DMS53 treated with DMSO at 0.1 percent for 48 hours (cell line): Measurements from ENCODE around the gene C3orf18.

Source experiments
- DNase-seq: peaks from one replicate; lab custom pipeline; 2025; ENCODE audit not compliant: unreplicated experiment; lab: John Stamatoyannopoulos, UW

C3orf18 gene

GRCh38 chr3:50581459-50581842, 13.9 kb upstream of the C3orf18 start:
- no peak for DNase-seq

DNA sequence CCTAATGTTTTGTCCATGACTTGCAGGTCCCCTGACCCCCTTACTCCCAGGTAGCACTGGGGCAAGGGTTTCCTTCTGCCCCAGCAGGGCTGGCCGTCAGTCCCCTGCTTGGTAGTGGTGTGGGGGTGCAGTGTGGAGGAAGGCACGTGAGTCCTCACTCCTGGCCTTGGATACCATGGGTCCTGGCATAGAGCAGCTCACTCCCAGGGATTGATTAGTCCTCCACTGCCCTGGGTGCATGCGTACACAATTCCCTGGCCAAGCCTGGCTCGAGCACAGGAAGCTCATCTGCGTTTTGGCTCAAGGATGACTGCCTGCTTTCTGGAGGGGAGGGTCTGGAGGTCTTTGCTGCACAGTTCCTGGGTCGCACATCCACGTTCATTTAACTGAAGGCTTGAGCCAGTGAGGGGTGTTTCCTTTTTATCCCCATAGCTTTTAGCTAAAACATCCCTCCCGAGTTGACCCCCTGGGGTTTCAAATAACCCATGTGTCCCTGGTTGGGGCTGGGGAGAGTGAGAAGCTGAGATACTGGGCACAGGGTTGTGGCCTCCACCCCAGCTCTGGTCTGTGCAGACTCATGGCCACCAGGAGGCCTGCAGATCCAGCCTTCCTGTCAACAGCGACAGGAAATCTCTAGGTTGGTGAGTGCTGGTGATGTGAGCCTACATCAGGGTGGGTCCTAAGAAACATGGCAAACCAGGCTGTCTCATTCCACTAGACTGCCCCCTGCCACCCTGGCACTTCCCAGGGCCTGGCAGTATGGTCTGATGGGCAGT, 13.3 kb upstream of the C3orf18 start:
- DNase-seq, result no peak

GRCh38 chr3:50577348-50577747, 9.8 kb upstream of the C3orf18 start:
- DNase-seq, result no peak

- no peak for DNase-seq
Observed at GRCh38 chr3:50575372-50575771, 7.8 kb upstream of the C3orf18 start.

- no peak for DNase-seq
Observed at GRCh38 chr3:50574444-50574831, 6.9 kb upstream of the C3orf18 start.

- no peak for DNase-seq
Observed at GRCh38 chr3:50573566-50574443, 6.3 kb upstream of the C3orf18 start.

GRCh38 chr3:50572801-50573371, 5.3 kb upstream of the C3orf18 start:
- DNase-seq, result no peak

DNA sequence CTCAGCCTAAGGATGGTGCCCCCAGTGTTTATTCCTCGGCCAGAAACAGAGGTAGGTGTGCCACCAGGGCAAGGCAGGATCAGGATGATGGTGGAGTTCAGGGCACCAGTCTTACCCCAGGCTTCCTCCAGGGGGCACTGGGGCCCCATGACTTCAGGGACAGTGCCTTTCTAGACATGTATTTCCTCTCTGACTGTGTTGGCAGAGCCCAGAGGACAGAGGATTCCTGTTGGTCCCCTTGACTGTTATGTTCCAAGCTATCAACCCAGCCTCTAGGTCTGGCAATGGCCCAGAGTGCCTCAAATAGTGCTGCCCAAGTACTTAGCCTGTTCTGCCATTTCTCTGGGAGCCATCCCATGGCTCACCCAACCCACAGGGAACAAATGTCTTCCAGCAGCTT, 4.6 kb upstream of the C3orf18 start:
- no peak for DNase-seq

DNA sequence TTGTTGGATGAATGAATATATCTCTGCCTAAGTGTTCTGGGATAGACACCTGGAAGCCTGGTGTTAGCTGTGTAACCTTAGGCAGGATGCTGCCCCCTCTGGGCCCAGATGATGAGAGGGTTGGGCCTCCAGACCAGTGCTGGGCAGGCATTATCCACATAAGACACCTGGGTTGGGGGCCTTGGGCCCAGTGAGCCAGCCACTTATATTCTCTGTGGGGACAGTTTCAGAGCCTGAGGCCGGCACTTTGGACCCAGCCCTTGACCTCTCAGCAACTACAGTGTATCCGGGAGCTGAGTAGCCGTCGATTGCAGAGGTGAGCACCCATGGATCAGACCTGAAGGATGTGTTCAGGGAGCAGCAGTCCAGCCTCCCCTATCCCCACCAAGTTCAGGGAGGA, 3.9 kb upstream of the C3orf18 start:
- DNase-seq, result no peak

DNA sequence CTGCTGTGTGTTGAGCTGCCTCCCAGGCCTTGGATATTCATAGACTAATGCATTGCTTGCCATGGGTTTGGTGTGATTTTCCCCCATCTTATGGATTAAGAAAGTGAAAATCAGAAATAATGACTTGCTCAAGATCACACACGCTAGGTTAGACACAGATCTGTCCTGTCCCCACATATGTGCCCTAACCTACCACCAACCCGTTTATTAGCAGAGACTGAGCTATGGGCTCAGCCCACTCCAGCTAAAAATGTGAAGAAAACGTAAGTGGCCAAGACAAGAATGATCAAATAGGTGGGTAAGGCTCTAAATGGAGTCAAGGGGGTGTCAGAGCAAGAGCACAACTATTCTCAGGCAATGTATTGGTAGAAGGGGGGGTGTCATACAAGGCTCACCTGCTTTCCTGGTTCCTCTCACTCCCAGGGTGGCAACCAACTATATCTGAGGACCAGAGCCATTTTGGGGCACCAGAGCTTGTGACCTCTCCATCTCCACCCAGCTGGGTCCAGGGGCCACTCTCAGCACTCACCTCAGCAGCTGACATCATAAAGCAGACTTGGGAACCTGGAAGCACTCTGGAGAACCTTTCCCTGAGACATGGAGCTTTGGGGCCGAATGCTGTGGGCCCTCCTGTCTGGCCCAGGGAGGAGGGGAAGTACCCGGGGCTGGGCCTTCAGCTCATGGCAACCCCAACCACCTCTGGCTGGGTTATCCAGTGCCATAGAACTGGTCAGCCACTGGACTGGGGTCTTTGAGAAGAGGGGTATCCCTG, 3.1 kb upstream of the C3orf18 start:
- DNase-seq, result no peak

GRCh38 chr3:50568947-50569749, 1.6 kb upstream of the C3orf18 start, which contains the start of gene HEMK1:
HEMK1 (plus strand) TSS chr3:50569522; CDS start chr3:50571105, 1,583 bp downstream.
- DNase-seq, result peak; percentile 52

DNA sequence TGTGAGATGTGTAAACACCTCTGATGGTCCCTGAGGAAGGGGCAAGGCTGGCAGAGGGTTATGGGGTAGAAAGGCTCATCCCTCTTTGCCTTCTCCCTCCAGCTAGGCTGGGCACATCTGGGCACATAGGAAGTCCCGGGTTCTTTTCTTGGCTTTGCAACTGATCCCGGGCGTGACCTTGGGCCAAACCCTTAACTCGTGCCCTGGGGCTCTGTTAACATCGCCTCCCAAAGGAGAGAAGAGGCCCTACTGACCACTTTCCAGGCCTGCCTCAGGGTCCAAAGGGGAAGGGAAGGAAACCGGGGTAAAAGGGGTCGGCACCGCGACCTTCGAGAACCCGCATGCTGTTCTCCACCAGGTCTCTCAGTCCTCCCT, 549 bp downstream of the C3orf18 start:
- no peak for DNase-seq

GRCh38 chr3:50564321-50564720, 3.2 kb downstream of the C3orf18 start:
- DNase-seq, result no peak

DNA sequence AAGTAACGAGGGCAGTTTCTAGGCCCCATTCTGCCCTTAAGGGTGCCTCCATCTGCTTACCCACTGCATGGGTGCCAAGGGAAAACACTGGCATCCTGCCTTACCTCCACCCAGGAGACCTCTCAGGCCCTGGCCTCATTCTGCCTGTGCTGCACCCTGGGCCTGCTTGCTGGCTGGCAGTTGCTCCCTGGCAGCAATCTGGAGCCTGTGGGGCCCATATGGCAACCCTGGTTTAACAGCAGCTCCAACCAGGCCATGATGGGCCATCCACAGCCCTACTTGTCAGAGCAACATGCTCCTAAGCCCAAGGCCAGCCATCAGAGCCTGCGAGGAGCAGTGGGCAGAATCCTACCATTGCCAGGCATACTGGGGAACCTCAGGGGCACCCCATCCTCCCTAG, 3.7 kb downstream of the C3orf18 start:
- no peak for DNase-seq

DNA sequence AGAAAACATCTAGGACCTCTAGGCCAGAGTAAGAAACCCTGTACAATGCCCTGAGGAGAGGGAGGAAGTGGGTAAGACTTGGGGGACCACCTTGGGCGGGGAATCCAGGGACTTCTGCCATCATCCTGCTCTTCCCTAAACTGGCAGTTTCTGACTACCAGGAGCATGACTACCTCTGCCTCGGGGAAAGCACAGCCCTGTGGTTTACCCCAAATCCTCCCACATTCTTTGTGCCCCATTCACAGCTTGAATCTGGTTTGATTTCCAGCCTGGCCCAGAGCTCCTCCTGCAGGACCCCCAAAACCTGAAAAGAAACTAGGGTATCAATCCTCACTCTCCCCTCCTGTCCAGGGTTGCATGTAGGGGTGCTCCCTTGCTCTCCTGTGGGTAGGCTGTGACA, 4.7 kb downstream of the C3orf18 start:
- no peak for DNase-seq

DNA sequence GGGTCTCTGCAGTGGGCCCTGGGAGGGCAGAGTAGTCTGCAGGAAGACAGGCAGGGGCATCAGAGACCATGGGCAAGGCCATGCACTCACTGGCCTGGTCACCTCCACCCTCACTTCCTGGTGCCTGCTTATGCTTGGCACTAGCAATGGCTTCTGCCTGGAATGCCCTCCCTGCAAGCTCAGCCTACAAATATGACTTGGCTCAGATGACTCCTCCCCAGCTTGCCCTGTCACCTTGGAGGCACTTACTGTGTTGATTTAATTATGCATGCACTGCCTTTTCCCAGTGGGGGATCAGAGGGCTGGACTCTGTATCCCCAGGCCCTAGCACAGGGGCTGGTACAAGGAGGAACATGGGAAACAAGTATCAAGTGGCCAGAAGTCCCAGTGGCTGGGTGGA, 7.8 kb downstream of the C3orf18 start:
- DNase-seq, result no peak

- no peak for DNase-seq
Observed at GRCh38 chr3:50557915-50558314, 9.6 kb downstream of the C3orf18 start.

DNA sequence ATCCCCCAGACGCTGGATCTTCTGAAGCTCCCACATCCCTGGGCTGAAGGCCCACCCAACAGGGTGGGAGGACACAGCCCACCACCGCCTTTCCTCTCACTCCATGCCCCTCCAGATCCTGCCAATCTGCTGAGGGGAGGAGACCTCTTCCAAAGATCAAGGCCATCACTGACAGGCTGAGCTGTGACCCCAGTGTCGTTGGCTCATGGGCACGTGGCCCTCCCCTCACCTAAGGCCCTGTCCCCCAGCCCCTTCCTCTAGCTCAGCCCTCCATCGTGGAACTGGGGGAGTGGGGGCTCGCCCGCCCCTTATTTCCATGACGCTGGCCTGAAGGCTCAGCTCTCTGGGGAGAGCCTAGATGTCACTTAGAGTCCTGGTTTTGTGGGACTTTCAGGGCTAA, 10.4 kb downstream of the C3orf18 start:
- DNase-seq, result no peak

- no peak for DNase-seq
Observed at GRCh38 chr3:50554553-50554952, 13.0 kb downstream of the C3orf18 start.

DNA sequence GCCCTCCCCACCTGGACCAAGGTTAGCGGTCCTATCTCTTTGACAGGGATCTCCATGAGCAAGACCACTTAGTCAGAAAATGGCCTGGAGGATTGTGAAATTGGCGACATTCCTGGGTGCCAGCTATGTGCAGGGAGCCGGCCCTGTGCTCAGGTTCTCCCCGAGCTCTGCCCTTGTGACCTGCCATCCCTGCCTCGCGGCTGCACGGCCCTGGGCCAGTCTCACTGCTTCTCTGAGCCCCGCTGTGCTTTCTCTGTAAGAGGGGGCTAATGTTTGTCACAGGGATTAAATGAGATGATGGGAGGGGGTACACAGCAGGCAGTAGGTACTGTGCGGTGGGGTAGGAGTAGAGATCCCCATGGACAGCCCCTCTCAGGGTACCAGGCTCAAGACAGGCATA, 14.9 kb downstream of the C3orf18 start:
- no peak for DNase-seq
